Mucosa of descending colon (tissue), 3 donors: Measurements from ENCODE around the gene INO80C. TPM values are rescaled to one million over a fixed set of nuclear protein-coding genes. Genes with fewer than 3 reads are reported as not detected.

Experiments used
- ATAC-seq: fragments of 200-7000 bp; cut with Tn5 transposase; one replicate; pipeline ENCODE4 v1.9.1; 2020; ENCODE audit warnings: mild to moderate bottlenecking, moderate library complexity
- DNase-seq, 3 donors: peaks; one replicate each; pipeline ENCODE4 v3.0.0-alpha.2; 2020
- H3K36me3 ChIP-seq: fragments of 200-600 bp; one replicate; pipeline ENCODE4 v1.8.0; 2021; ENCODE audit warnings: low read depth, mild to moderate bottlenecking
- H3K4me1 ChIP-seq: fragments of 200-600 bp; one replicate; pipeline ENCODE4 v1.8.0; 2021; ENCODE audit warnings: low read depth, mild to moderate bottlenecking
- H3K4me3 ChIP-seq: fragments of 200-600 bp; one replicate; pipeline ENCODE4 v1.8.0; 2021; ENCODE audit warnings: mild to moderate bottlenecking
- H3K9me3 ChIP-seq: fragments of 200-600 bp; one replicate; pipeline ENCODE4 v1.8.0; 2021; ENCODE audit warnings: mild to moderate bottlenecking
- intact Hi-C, 2 donors: fragments of 100-400 bp; cut with DNase I in 1 of 2; cut with micrococcal nuclease in 1 of 2; formaldehyde crosslinking; loops; one replicate each; pipeline versions ENCODE4 v1.11.0 to v1.11.1; 2022; cut with DNase I, micrococcal nuclease
- total RNA-seq, 3 donors: library from RNA; stranded (reverse); fragmentation: NEBNext Ultra II Directional in 2 of 3; extraction: Animal tissue kit (Norgen Biotek cat#: 25700) in 2 of 3; gene quantifications; one replicate each; pipeline versions ENCODE4 v1.2.1 to v1.2.4, GENCODE V29; 2021 to 2023
- TF ChIP-seq, protein P1 (sequence below): fragments of 200-600 bp; IDR thresholded peaks from one replicate; pipeline ENCODE4 v1.8.0; 2022; ENCODE audit warnings: antibody characterized with exemption, mild to moderate bottlenecking
- donor health status: DM: no; HTN: no; CAD: no; lungs with moderate emphysema.
- donor health status: DM: no; HTN: no; CAD: no.
- donor health status: DM: no; HTN: yes; CAD: no.

The INO80C gene
- total RNA-seq, 3 donors from 2014 or later, result 28.0 to 46.7 (median 32.2) TPM

DNA sequence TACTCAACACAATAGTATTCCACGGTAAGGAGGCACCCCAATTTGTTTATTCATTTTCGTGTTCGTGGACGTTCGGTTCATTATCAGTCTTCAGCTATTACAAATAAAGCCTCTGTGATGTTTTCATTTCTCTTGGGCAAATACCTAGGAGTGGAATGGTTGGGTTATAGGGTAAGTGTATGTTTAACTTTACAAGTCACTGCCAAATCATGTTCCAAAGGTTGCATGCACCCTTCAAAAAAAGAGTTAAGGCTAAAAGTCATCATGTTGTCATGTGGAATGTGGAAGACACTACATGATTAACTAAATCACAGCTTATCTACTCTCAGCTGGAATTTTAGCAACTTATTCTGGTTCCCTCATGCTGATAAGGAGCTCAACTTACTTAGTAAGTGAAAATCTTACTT lies 15.8 kb downstream of the INO80C start:
- DNase-seq (peak in 1 of 3 donors; percentile 34), ATAC-seq (peak; percentile 64)
- Histone ChIP-seq H3K9me3 (no peaks in the 10 kb centered on the region), H3K36me3 (no peaks in the 10 kb centered on the region), H3K4me1 (peaks cover 19% of the 10 kb centered on the region), H3K4me3 (no peak overlapping the region)
- TF ChIP-seq, protein P1, sequence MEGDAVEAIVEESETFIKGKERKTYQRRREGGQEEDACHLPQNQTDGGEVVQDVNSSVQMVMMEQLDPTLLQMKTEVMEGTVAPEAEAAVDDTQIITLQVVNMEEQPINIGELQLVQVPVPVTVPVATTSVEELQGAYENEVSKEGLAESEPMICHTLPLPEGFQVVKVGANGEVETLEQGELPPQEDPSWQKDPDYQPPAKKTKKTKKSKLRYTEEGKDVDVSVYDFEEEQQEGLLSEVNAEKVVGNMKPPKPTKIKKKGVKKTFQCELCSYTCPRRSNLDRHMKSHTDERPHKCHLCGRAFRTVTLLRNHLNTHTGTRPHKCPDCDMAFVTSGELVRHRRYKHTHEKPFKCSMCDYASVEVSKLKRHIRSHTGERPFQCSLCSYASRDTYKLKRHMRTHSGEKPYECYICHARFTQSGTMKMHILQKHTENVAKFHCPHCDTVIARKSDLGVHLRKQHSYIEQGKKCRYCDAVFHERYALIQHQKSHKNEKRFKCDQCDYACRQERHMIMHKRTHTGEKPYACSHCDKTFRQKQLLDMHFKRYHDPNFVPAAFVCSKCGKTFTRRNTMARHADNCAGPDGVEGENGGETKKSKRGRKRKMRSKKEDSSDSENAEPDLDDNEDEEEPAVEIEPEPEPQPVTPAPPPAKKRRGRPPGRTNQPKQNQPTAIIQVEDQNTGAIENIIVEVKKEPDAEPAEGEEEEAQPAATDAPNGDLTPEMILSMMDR, result no peak
- intact Hi-C loops, result no loop called here

DNA sequence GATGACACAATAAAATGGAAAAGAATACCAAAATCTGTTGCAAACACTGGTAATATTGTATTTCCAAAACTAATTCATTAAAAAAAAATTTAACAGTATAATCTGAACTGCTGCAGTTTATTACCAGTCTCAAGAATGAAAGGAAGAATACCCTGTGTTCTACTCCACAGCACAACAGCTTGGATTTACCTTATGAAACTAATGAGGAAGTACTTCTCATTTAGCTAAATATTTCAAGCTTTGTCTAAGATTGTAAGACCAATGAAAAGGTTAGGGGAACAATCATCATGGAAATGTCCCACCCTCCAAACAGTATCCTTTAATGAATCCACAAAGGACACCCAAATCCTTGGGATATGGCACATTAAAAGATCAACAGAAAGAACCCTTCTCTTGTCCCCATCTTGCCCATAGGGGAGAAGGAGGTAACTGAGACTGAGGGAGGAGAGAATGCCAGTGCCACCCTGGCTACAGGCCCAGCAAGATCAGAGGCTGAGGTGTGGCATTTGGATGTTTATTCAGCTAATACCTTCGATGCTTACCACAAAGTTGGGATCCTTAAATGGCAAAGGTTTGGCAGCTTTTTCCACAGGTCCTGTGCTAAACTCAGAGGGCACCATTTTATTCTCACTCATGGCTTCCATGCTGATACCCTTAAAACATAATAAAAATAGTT lies 17.7 kb downstream of the INO80C start:
- H3K36me3 ChIP-seq, result no peaks in the 10 kb centered on the region
- H3K4me1 ChIP-seq, result peaks cover 19% of the 10 kb centered on the region
- H3K4me3 ChIP-seq, result no peak overlapping the region
- no peaks in the 10 kb centered on the region for H3K9me3 ChIP-seq
- ATAC-seq, result peak; percentile 50
- intact Hi-C loops, result no loop called here
- TF ChIP-seq, protein P1, result no peak
- peak; percentile 50 to 65 (median 59) for DNase-seq

DNA sequence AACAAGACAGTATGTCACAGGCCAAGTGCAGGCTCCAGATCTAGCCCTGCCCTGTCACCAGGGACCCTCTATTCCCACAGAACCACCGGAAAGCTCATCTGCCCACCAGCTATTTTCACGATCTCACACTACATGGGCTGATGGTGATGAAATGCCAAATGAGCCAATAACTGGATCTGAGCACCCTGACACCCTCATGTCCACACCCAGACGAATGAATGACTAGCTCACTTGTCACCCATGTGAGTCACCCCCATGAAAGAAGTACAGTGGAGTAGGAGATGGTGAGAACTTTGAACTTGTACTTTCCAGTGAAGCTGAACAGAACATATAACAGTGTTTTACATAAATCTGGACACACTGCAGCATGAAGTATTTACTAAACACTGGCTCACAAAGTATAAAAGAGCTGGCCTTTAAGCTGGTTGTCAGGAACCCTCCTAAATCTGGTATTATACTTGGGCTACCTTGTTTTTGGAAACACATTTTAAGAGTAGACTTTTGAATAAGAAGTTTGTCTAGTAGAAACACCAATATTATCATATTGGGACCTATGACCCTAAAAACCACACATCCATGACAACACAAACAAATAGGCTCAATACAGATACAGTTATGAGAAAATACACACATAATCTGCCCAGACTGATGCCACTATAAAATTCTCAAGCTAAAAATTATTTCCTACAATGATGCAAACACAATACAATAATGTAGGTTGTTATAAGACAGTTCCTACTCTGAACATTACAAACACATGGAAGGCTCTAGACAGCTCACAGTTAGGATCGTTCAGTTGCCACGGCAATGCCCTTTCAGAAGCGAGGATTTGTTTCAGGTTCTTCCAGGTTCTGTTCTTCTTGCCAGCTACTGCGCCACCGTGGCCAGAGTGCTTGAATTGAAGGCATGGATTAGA lies 19.0 kb downstream of the INO80C start:
- TF ChIP-seq, protein P1, result no peak
- H3K4me3 ChIP-seq, result no peak overlapping the region
- peaks cover 19% of the 10 kb centered on the region for H3K4me1 ChIP-seq
- DNase-seq (peak in 2 of 3 donors; percentile 41 to 43), ATAC-seq (peak; percentile 93)
- H3K9me3 ChIP-seq, result no peaks in the 10 kb centered on the region
- intact Hi-C loops, result no loop called here
- no peaks in the 10 kb centered on the region for H3K36me3 ChIP-seq

DNA sequence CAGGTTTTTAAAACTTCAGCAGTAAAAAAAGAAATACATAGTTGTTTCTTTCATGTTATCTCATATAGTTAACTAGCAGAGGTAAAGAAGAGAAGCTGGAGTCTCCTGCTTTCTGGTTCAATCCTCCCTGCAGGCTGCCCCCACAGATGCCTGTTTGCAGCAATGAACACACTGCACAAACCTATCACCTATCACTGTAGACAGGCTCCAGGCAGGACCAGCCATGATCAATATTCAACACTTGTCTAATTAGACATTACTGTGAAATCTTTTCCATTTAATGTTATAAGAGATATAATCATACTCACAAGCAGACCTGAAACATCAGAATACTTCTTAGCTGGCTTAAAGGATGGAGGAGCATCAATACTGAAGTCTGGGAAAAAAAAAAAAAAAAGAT lies 19.8 kb downstream of the INO80C start:
- intact Hi-C loops, result no loop called here
- Histone ChIP-seq H3K36me3 (no peaks in the 10 kb centered on the region), H3K4me1 (peaks cover 19% of the 10 kb centered on the region), H3K9me3 (no peaks in the 10 kb centered on the region), H3K4me3 (no peak overlapping the region)
- ATAC-seq (no peak), DNase-seq (no peak)
- TF ChIP-seq, protein P1, result no peak

DNA sequence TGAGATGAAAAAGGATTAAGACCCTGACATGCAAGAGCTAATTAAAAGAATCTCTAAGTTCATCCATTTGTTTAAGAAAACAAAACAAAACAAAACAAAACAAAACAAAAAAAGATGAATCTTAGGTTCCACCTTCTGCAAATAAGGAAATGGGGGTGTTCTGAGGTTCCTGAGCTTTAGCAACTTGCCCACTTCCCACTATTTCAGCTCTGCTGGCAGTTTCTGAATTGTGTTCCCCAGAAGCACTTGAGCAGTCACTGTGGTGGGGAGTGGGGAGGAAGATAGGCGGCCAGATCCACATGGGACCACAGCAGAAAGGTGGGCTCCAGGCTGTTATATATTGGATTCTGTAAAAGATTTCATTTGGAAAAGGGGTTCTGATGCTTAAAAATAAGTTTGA lies 20.3 kb downstream of the INO80C start:
- intact Hi-C loops, result no loop called here

More for the DNA sequence above, 20.3 kb downstream of the INO80C start:
- ATAC-seq (no peak), DNase-seq (no peak)
- TF ChIP-seq, protein P1, result no peak
- H3K36me3 ChIP-seq, result no peaks in the 10 kb centered on the region
- H3K4me1 ChIP-seq, result peaks cover 16% of the 10 kb centered on the region
- no peaks in the 10 kb centered on the region for H3K9me3 ChIP-seq
- H3K4me3 ChIP-seq, result no peak overlapping the region
